ENCODE measurements around the gene JUND. TPM values are rescaled to one million over a fixed set of nuclear protein-coding genes. Genes with fewer than 3 reads are reported as not detected.

Gene JUND
- total and polyA plus RNA-seq, 5 donors from 2014 or later, result 30.7 to 1,564 (median 71.7) TPM

DNA sequence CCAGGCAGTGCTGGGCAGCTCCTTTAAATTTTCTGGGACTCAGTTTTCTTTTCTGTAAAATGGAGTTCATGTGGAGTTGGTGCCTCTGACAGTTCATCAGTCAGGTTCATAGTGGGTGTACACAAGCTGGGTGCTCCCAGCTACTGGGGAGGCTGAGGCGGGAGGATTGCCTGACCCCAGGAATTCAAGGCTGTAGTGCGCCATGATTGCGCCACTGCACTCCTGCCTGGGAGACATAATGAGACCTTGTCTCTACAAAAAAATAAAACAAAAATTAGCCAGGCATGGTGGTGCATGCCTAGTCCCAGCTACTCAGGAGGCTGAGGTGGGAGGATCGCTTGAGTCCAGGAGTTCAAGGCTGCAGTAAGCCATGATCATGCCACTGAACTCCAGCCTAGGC lies 28.3 kb downstream of the JUND start:
- Mint-ChIP-seq H3K9me3 (peaks cover 0 to 2% (median 0%) of the 10 kb centered on the region in 7 donors), H3K4me1 (peaks cover 0 to 7% (median 6%) of the 10 kb centered on the region in 4 donors), H3K27me3 (peaks cover 23% of the 10 kb centered on the region), H3K27ac (no peak overlapping the region), H3K4me3 (no peak overlapping the region), H3K36me3 (no peaks in the 10 kb centered on the region)
- Histone ChIP-seq H3K4me1 (ENCODE audit: control insufficient read depth, insufficient read depth, low read length, poor library complexity, severe bottlenecking) (no peaks in the 10 kb centered on the region), H3K27ac (ENCODE audit: insufficient read depth, low read length, poor library complexity, severe bottlenecking) (no peak overlapping the region), H3K27me3 (ENCODE audit: control insufficient read depth, insufficient read depth, low read length) (no peaks in the 10 kb centered on the region), H3K4me3 (ENCODE audit: low read depth, low read length) (no peak overlapping the region), H3K36me3 (ENCODE audit: control insufficient read depth, insufficient read depth, low read length) (no peaks in the 10 kb centered on the region), H3K9me3 (ENCODE audit: control insufficient read depth in 2 of 2, low read length in 2 of 2) (no peaks in the 10 kb centered on the region)
- ATAC-seq (ENCODE audit: low read depth in 2 of 2) (no peak), DNase-seq (no peak)

DNA sequence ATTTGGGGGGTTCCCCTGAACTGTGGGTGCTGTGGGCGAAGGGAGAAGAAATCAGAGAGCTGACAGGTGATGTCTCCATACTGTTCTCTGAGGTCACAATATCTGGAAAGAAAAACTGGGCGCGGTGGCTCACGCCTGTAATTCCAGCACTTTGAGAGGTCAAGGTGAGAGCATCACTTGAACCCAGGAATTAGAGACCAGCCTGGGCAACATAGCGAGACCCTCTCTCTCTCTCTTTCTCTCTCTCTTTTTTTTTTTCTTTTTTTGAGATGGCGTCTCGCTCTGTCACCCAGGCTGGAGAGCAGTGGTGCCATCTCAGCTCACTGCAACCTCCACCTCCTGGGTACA lies 29.1 kb downstream of the JUND start:
- H3K4me3 ChIP-seq (ENCODE audit: low read depth, low read length), result no peak overlapping the region
- H3K27ac ChIP-seq (ENCODE audit: insufficient read depth, low read length, poor library complexity, severe bottlenecking), result no peak overlapping the region
- H3K27ac Mint-ChIP-seq, result no peak overlapping the region
- H3K4me1 ChIP-seq (ENCODE audit: control insufficient read depth, insufficient read depth, low read length, poor library complexity, severe bottlenecking), result no peaks in the 10 kb centered on the region
- peaks cover 0 to 2% (median 0%) of the 10 kb centered on the region in 7 donors for H3K9me3 Mint-ChIP-seq
- H3K27me3 Mint-ChIP-seq, result peaks cover 23% of the 10 kb centered on the region
- H3K36me3 ChIP-seq (ENCODE audit: control insufficient read depth, insufficient read depth, low read length), result no peaks in the 10 kb centered on the region
- no peak for DNase-seq
- H3K9me3 ChIP-seq (ENCODE audit: control insufficient read depth in 2 of 2, low read length in 2 of 2), result no peaks in the 10 kb centered on the region
- H3K4me1 Mint-ChIP-seq, result peaks cover 0 to 7% (median 6%) of the 10 kb centered on the region in 4 donors
- ATAC-seq (ENCODE audit: low read depth in 2 of 2), result no peak
- no peaks in the 10 kb centered on the region for H3K27me3 ChIP-seq (ENCODE audit: control insufficient read depth, insufficient read depth, low read length)
- H3K36me3 Mint-ChIP-seq, result no peaks in the 10 kb centered on the region
- no peak overlapping the region for H3K4me3 Mint-ChIP-seq

DNA sequence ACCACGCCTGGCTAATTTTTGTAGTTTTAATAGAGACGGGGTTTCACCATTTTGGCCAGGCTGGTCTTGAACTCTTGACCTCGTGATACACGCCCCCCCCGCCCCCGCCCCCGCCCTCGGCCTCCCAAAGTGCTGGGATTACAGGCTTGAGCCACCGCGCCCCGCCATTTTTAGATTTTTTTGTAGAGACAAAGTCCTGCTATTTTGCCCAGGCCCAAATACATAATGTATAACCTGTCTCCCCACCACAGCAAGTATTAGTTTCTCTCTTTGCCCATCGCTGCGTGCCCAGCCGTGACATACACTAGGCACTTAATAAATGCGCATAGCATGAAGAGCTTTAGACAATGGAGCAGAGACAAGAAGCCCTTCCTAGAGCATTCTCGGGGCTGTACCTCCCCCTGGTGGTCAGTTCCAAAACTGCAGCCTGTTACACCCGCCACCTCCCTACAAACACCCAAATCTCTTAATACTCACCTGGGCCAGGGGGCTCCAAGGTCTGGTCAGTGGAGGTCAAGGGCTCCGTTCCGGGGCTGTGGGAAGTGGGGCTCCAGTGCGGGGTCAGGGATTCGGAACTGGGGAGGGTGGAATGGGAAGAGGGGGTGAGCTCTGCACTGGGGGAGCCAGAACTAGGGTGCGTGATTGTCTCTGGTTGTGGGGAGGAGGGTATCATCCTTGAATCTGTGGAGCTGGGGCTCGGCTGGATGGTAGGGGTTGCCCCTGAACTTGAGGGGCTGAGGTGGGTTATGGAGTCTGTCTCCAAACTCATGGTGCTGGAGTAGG lies 29.6 kb downstream of the JUND start:
- Mint-ChIP-seq H3K4me1 (peaks cover 0 to 7% (median 6%) of the 10 kb centered on the region in 4 donors), H3K4me3 (no peak overlapping the region), H3K36me3 (no peaks in the 10 kb centered on the region), H3K27ac (peak overlapping the region in 2 of 3 donors; percentile 11 to 71), H3K27me3 (peaks cover 23% of the 10 kb centered on the region), H3K9me3 (peaks cover 0 to 2% (median 0%) of the 10 kb centered on the region in 7 donors)
- H3K27me3 ChIP-seq (ENCODE audit: control insufficient read depth, insufficient read depth, low read length), result no peaks in the 10 kb centered on the region
- no peaks in the 10 kb centered on the region for H3K36me3 ChIP-seq (ENCODE audit: control insufficient read depth, insufficient read depth, low read length)
- H3K4me1 ChIP-seq (ENCODE audit: control insufficient read depth, insufficient read depth, low read length, poor library complexity, severe bottlenecking), result no peaks in the 10 kb centered on the region
- DNase-seq, result peak; percentile 64 to 81 (median 78)
- H3K4me3 ChIP-seq (ENCODE audit: low read depth, low read length), result no peak overlapping the region
- H3K27ac ChIP-seq (ENCODE audit: insufficient read depth, low read length, poor library complexity, severe bottlenecking), result no peak overlapping the region
- no peaks in the 10 kb centered on the region for H3K9me3 ChIP-seq (ENCODE audit: control insufficient read depth in 2 of 2, low read length in 2 of 2)
- peak; percentile 75 for ATAC-seq (ENCODE audit: low read depth in 2 of 2)

DNA sequence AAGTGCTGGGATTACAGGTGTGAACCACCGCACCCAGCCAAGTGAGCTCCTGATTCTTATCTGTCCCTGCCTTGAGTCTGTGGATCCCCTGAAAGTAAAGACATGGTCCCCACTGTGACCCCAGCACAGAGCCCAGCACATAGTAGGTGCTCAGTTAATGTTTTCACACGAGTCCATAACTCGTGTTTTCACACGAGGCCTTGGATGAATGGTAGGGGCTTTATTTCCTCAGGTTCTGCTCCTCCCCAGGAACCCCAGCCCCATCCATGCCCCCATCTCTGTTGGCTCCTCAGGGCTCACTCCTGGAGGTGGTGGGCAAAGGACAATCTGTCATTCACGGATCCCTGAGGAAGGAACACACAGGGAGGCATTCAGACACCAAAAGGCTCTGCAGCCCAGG lies 31.6 kb downstream of the JUND start:
- Mint-ChIP-seq H3K36me3 (no peaks in the 10 kb centered on the region), H3K27me3 (peaks cover 23% of the 10 kb centered on the region), H3K9me3 (peaks cover 0 to 2% (median 0%) of the 10 kb centered on the region in 7 donors), H3K27ac (no peak overlapping the region), H3K4me3 (peak overlapping the region in 1 of 4 donors; percentile 4), H3K4me1 (peaks cover 0 to 6% (median 4%) of the 10 kb centered on the region in 4 donors)
- Histone ChIP-seq H3K36me3 (ENCODE audit: control insufficient read depth, insufficient read depth, low read length) (no peaks in the 10 kb centered on the region), H3K4me1 (ENCODE audit: control insufficient read depth, insufficient read depth, low read length, poor library complexity, severe bottlenecking) (no peaks in the 10 kb centered on the region), H3K4me3 (ENCODE audit: low read depth, low read length) (no peak overlapping the region), H3K27ac (ENCODE audit: insufficient read depth, low read length, poor library complexity, severe bottlenecking) (no peak overlapping the region), H3K27me3 (ENCODE audit: control insufficient read depth, insufficient read depth, low read length) (no peaks in the 10 kb centered on the region), H3K9me3 (ENCODE audit: control insufficient read depth in 2 of 2, low read length in 2 of 2) (no peaks in the 10 kb centered on the region)
- ATAC-seq (ENCODE audit: low read depth in 2 of 2), result no peak
- DNase-seq, result no peak

DNA sequence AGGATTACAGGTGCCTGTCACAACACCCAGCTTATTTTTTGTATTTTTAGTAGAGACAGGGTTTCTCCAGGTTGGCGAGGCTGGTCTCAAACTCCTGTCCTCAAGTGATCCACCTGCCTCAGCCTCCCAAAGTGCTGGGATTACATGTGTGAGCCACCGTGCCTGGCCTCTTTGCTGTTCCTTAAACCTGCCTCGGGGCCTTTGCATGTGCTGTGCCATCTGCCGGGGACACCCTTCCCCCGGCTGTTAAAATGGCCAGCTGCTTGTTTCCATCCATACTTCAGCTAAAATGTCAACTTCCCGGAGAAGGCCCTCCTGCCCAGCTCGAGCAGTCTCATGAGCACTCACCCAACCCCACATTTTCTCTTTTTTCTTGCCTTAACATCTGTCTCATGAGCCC lies 36.1 kb downstream of the JUND start:
- Mint-ChIP-seq H3K4me1 (peaks cover 0 to 3% (median 0%) of the 10 kb centered on the region in 4 donors), H3K4me3 (no peak overlapping the region), H3K27ac (no peak overlapping the region), H3K27me3 (peaks cover 4% of the 10 kb centered on the region), H3K9me3 (peaks cover 0 to 2% (median 0%) of the 10 kb centered on the region in 7 donors), H3K36me3 (no peaks in the 10 kb centered on the region)
- no peak overlapping the region for H3K27ac ChIP-seq (ENCODE audit: insufficient read depth, low read length, poor library complexity, severe bottlenecking)
- no peak overlapping the region for H3K4me3 ChIP-seq (ENCODE audit: low read depth, low read length)
- no peak for DNase-seq
- no peaks in the 10 kb centered on the region for H3K36me3 ChIP-seq (ENCODE audit: control insufficient read depth, insufficient read depth, low read length)
- no peaks in the 10 kb centered on the region for H3K4me1 ChIP-seq (ENCODE audit: control insufficient read depth, insufficient read depth, low read length, poor library complexity, severe bottlenecking)
- ATAC-seq (ENCODE audit: low read depth in 2 of 2), result no peak
- no peaks in the 10 kb centered on the region for H3K9me3 ChIP-seq (ENCODE audit: control insufficient read depth in 2 of 2, low read length in 2 of 2)
- no peaks in the 10 kb centered on the region for H3K27me3 ChIP-seq (ENCODE audit: control insufficient read depth, insufficient read depth, low read length)

DNA sequence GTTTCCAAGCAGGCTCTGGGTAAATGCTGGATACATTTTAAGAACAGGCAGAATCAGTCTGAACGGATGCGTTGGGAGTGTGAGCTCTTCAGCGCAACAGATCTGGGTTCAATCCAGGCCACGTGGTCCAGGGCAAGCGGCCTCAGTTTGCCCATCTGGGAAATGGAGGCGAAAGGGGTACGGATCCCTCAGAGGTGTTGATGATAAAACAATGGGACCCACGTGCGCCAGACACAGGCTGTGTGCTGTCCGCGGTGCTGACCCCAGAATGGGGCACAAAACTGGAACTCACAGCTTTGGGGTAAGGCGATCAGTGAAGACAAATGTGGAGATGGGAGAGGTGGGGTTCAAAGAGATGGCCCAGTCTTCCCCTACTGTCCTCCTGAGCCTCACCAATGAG lies 42.1 kb downstream of the JUND start:
- Mint-ChIP-seq H3K36me3 (no peaks in the 10 kb centered on the region), H3K4me3 (peak overlapping the region in 1 of 4 donors; percentile 10), H3K9me3 (peaks cover 0 to 9% (median 0%) of the 10 kb centered on the region in 7 donors), H3K27ac (peak overlapping the region in 1 of 3 donors; percentile 12), H3K4me1 (peaks cover 0 to 3% (median 0%) of the 10 kb centered on the region in 4 donors), H3K27me3 (peaks cover 14% of the 10 kb centered on the region)
- peaks cover 0 to under 1% of the 10 kb centered on the region in 2 experiments for H3K9me3 ChIP-seq (ENCODE audit: control insufficient read depth in 2 of 2, low read length in 2 of 2)
- ATAC-seq (ENCODE audit: low read depth in 2 of 2) (no peak), DNase-seq (no peak)
- H3K36me3 ChIP-seq (ENCODE audit: control insufficient read depth, insufficient read depth, low read length), result no peaks in the 10 kb centered on the region
- H3K27me3 ChIP-seq (ENCODE audit: control insufficient read depth, insufficient read depth, low read length), result no peaks in the 10 kb centered on the region
- no peak overlapping the region for H3K4me3 ChIP-seq (ENCODE audit: low read depth, low read length)
- H3K4me1 ChIP-seq (ENCODE audit: control insufficient read depth, insufficient read depth, low read length, poor library complexity, severe bottlenecking), result no peaks in the 10 kb centered on the region
- H3K27ac ChIP-seq (ENCODE audit: insufficient read depth, low read length, poor library complexity, severe bottlenecking), result no peak overlapping the region

DNA sequence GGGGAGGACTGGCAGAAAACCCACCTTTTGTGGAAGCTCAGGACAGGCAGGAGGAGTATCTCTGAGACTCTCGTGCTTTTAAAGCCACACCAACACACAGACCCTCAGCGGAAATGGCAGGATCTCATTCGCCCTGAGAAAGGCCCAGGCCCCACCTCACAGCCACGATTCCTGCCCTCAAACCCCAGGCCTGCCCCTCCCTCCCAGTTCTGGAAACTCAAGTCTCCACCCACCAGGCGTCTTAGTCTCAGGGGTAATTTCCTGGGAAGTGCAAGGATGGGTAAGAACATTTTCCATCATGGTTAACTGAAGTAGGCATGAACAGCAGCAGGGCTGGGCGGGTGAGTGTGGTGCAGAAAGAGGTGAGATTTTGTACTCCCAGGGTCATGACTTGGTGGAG lies 47.2 kb downstream of the JUND start:
- no peak for ATAC-seq (ENCODE audit: low read depth in 2 of 2)
- Histone ChIP-seq H3K27me3 (ENCODE audit: control insufficient read depth, insufficient read depth, low read length) (peaks cover 11% of the 10 kb centered on the region), H3K4me3 (ENCODE audit: low read depth, low read length) (no peak overlapping the region), H3K36me3 (ENCODE audit: control insufficient read depth, insufficient read depth, low read length) (no peaks in the 10 kb centered on the region), H3K27ac (ENCODE audit: insufficient read depth, low read length, poor library complexity, severe bottlenecking) (no peak overlapping the region), H3K9me3 (ENCODE audit: control insufficient read depth in 2 of 2, low read length in 2 of 2) (peaks cover 0 to 16% of the 10 kb centered on the region in 2 experiments), H3K4me1 (ENCODE audit: control insufficient read depth, insufficient read depth, low read length, poor library complexity, severe bottlenecking) (peaks cover 4% of the 10 kb centered on the region)
- no peak overlapping the region for H3K27ac Mint-ChIP-seq
- peaks cover 32% of the 10 kb centered on the region for H3K27me3 Mint-ChIP-seq
- no peak overlapping the region for H3K4me3 Mint-ChIP-seq
- no peak for DNase-seq
- H3K36me3 Mint-ChIP-seq, result no peaks in the 10 kb centered on the region
- H3K4me1 Mint-ChIP-seq, result peaks cover 0 to 2% (median 0%) of the 10 kb centered on the region in 4 donors
- H3K9me3 Mint-ChIP-seq, result peaks cover 0 to 14% (median 0%) of the 10 kb centered on the region in 7 donors
